ENCODE measurements around the gene SLCO4A1.

GRCh38 chr20:62644044-62644795, 1.9 kb downstream of the SLCO4A1 start:
- no peak for TF ChIP-seq CTCF (IDR thresholded peaks at IDR 0.05)
- TF ChIP-seq POLR2A (IDR thresholded peaks at IDR 0.05): no peak

Measured in esophagus squamous epithelium (tissue), 4 donors.